Measurements from ENCODE around the gene RMI1. TPM values are rescaled to one million over a fixed set of nuclear protein-coding genes. Genes with fewer than 3 reads are reported as not detected.

The RMI1 gene
- total and polyA plus RNA-seq, 10 of the 15 experiments (the other 5 are each of a cell fraction or from before 2014, with no cell fraction given) = 3.6 to 34.1 (median 16.1) TPM

GRCh38 chr9:83976372-83976771 is 4.2 kb upstream of the RMI1 start:
- WGBS (ENCODE audit: insufficient coverage, insufficient replicate concordance, low lambda C conversion rate, missing lambda C conversion rate) = 48% methylated on average over 2 of the region's 2 CpGs
- H3K27me3 ChIP-seq (replicated peaks in 1 of 2; ENCODE audit: control insufficient read depth in 2 of 2, insufficient read depth in 2 of 2, low read length in 1 of 2) = no peaks in the 10 kb centered on the region
- H3K4me1 ChIP-seq (ENCODE audit: control insufficient read depth, insufficient read depth, low read length) = no peaks in the 10 kb centered on the region
- intact Hi-C loops (cut with micrococcal nuclease; ENCODE audit: unreplicated experiment) (no loop called here), in situ Hi-C loops (cut with MboI) (loop anchor here (25.0 kb wide), 1 partner anchor 786 kb away; no protein-coding TSS in a partner anchor)
- H2AFZ ChIP-seq (ENCODE audit: control insufficient read depth, low read depth, low read length) = no peak overlapping the region
- ChIA-PET CTCF (no interaction called here), RAD21 (ENCODE audit: unreplicated experiment) (interaction anchor here (1.0 kb wide), 1 partner anchor 309 kb away, joined by 3 read pairs; no protein-coding TSS in a partner anchor), SMC1A (ENCODE audit: uncharacterized antibody, unreplicated experiment) (interaction anchor here (0.6 to 0.8 kb wide), 2 partner anchors 13 to 17 kb away, joined by 3 read pairs; no protein-coding TSS in a partner anchor), POLR2A (interaction anchor here (0.6 to 1.1 kb wide), 3 partner anchors 10 to 21 kb away, joined by 4 to 5 read pairs (median 5); no protein-coding TSS in a partner anchor)
- no peaks in the 10 kb centered on the region; the same call in 2 of the 3 replicates for H3K9me3 ChIP-seq (replicated peaks; ENCODE audit: control insufficient read depth, insufficient read depth, low read length)
- FAIRE-seq = no peak
- H3K27ac ChIP-seq (ENCODE audit: control insufficient read depth, insufficient read depth) = no peak overlapping the region
- no peak overlapping the region for H3K9ac ChIP-seq (ENCODE audit: control insufficient read depth, insufficient read depth, low read length)
- peak overlapping the region; percentile 72; the same call in 1 of the 2 replicates for H3K4me3 ChIP-seq
- peaks cover 12% of the 10 kb centered on the region for H4K20me1 ChIP-seq (ENCODE audit: control insufficient read depth, insufficient read depth)
- no peak for DNase-seq (ENCODE audit: low read depth, low spot score)
- no peak for TF ChIP-seq FOXM1 (IDR thresholded peaks at IDR 0.05; ENCODE audit: low read depth, low read length)
- no peak for TF ChIP-seq GABPA (IDR thresholded peaks at IDR 0.05; ENCODE audit: low read depth)
- TF ChIP-seq EP300 (IDR thresholded peaks at IDR 0.05; ENCODE audit: borderline replicate concordance in 1 of 2, control insufficient read depth in 1 of 2, low read depth in 2 of 2, low read length in 2 of 2) = no peak
- no peak for TF ChIP-seq POLR2AphosphoS2 (IDR thresholded peaks at IDR 0.05; ENCODE audit: low read depth, low read length)
- TF ChIP-seq TCF3 (IDR thresholded peaks at IDR 0.05; ENCODE audit: borderline replicate concordance, insufficient read depth, low read depth, low read length) = no peak
- no peak for TF ChIP-seq HCFC1 (IDR thresholded peaks at IDR 0.05; ENCODE audit: low read length)
- no peak for TF ChIP-seq SIN3A (IDR thresholded peaks at IDR 0.05; ENCODE audit: low read depth, low read length)
- H3K4me2 ChIP-seq (ENCODE audit: control insufficient read depth, insufficient read depth) = peak overlapping the region; percentile 55
- BruUV-seq (replicated peaks) = no TSS peak
- no peak for ATAC-seq
- peaks cover 10 to 46% of the 10 kb centered on the region in 2 experiments for H3K36me3 ChIP-seq (ENCODE audit: control insufficient read depth in 2 of 2, insufficient read depth in 2 of 2, low read length in 1 of 2)
- peaks cover 90% of the 10 kb centered on the region for H3K79me2 ChIP-seq (ENCODE audit: control insufficient read depth, insufficient read depth, low read length)
